ENCODE data around the gene AKAP11. TPM values are rescaled to one million over a fixed set of nuclear protein-coding genes. Genes with fewer than 3 reads are reported as not detected.

The AKAP11 gene
- total and polyA plus RNA-seq, 9 of the 15 experiments (the other 6 are each of a cell fraction or from before 2014, with no cell fraction given): 2.2 to 31.3 (median 10.9) TPM

GRCh38 chr13:42259515-42259914 lies 12.4 kb upstream of the AKAP11 start (continued):
- TF ChIP-seq ZBTB40 (IDR thresholded peaks at IDR 0.05) (peak; percentile 89), ZBTB40 (CRISPR knock-in tag; IDR thresholded peaks at IDR 0.05) (no peak), GABPB1 (CRISPR knock-in tag; IDR thresholded peaks at IDR 0.05) (peak; percentile 91), GABPA (tag; conservative IDR thresholded peaks at IDR 0.05; ENCODE audit: low read depth) (peak; percentile 88), KLF16 (IDR thresholded peaks at IDR 0.05) (peak; percentile 48; the same call in 1 of the 2 replicates), DEAF1 (CRISPR knock-in tag; IDR thresholded peaks at IDR 0.05) (no peak), ARID3B (CRISPR knock-in tag; IDR thresholded peaks at IDR 0.05; ENCODE audit: borderline replicate concordance) (no peak), EP300 (IDR thresholded peaks at IDR 0.05; ENCODE audit: low read length) (peak; percentile 88), CBX2 (IDR thresholded peaks at IDR 0.05; ENCODE audit: insufficient read depth, low read length, poor library complexity, severe bottlenecking) (no peak), RCOR1 (IDR thresholded peaks at IDR 0.05; ENCODE audit: borderline replicate concordance in 1 of 2, low read depth in 2 of 2, low read length in 2 of 2) (0 out of 4 replicates have a peak, but pooled peaks of 1 of the 2 experiments have one; percentile 34), CBFA2T3 (IDR thresholded peaks at IDR 0.05) (peak; percentile 90), EHMT2 (IDR thresholded peaks at IDR 0.05) (peak; percentile 50; the same call in 1 of the 2 replicates), TBL1XR1 (IDR thresholded peaks at IDR 0.05; ENCODE audit: low read length in 2 of 2) (peak in 1 of 2 experiments; percentile 61; a peak in 2 of 4 replicates), UBTF (IDR thresholded peaks at IDR 0.05; ENCODE audit: borderline replicate concordance in 1 of 2, low read depth in 2 of 2, low read length in 2 of 2) (no peak)

Measured in K562 (cell line).